Esophagus (tissue), 2 donors: ENCODE measurements around the gene C19orf12. TPM values are rescaled to one million over a fixed set of nuclear protein-coding genes. Genes with fewer than 3 reads are reported as not detected.

Experiments
- H3K27ac ChIP-seq, 2 donors: one replicate each; pipeline ENCODE4 v1.5.1; 2013; ENCODE audit warnings: low read depth in 2 of 2, mild to moderate bottlenecking in 2 of 2, inconsistent platforms in 1 of 2, low read length in 1 of 2, moderate library complexity in 1 of 2
- H3K27me3 ChIP-seq, 2 donors: one replicate each; pipeline ENCODE4 v1.6.1; 2013; ENCODE audit warnings: low read length in 2 of 2, control low read depth in 1 of 2, mild to moderate bottlenecking in 1 of 2; ENCODE audit not compliant: insufficient read depth in 2 of 2, control insufficient read depth in 1 of 2
- H3K36me3 ChIP-seq, 2 donors: one replicate each; pipeline ENCODE4 v1.6.1; 2013; ENCODE audit warnings: low read length in 1 of 2; ENCODE audit not compliant: control insufficient read depth in 2 of 2, insufficient read depth in 2 of 2
- H3K4me1 ChIP-seq, 2 donors: one replicate each; pipeline ENCODE4 v1.6.1; 2013; ENCODE audit warnings: low read length in 1 of 2; ENCODE audit not compliant: control insufficient read depth in 2 of 2, insufficient read depth in 2 of 2
- H3K4me3 ChIP-seq, 2 donors: one replicate each; pipeline ENCODE4 v1.5.1; 2013; ENCODE audit warnings: low read length in 2 of 2, mild to moderate bottlenecking in 2 of 2, low read depth in 1 of 2, moderate library complexity in 1 of 2
- H3K9me3 ChIP-seq, 2 donors: one replicate each; pipeline ENCODE4 v1.6.1; 2013; ENCODE audit warnings: mild to moderate bottlenecking in 2 of 2, low read depth in 1 of 2, low read length in 1 of 2, moderate library complexity in 1 of 2; ENCODE audit not compliant: control insufficient read depth in 2 of 2, insufficient read depth in 1 of 2
- WGBS, 2 donors: extraction: QIAGEN DNeasy Blood & Tissue Kit; methylation state at CpG; one replicate each; pipeline ENCODE4 v1.1.7; 2013; 5-methylcytosine and 5-hydroxymethylcytosine counted together
- polyA plus RNA-seq, 2 donors: library from polyadenylated mRNA; stranded (reverse); fragments of 200-250 nt; gene quantifications; one replicate each; pipeline ENCODE4 v1.2.3, GENCODE V29; 2013
- donor health status: healthy with polysubstance abuse.
- donor health status: Bipolar disorder and iron deficiency.

The C19orf12 gene
- polyA plus RNA-seq, 2 donors, result 8.2 to 8.4 TPM

GRCh38 chr19:29680447-29680846 lies 34.6 kb downstream of the C19orf12 start:
- peaks cover 0 to 38% of the 10 kb centered on the region in 2 donors for H3K4me1 ChIP-seq
- no peaks in the 10 kb centered on the region for H3K9me3 ChIP-seq
- no peak overlapping the region for H3K4me3 ChIP-seq
- no peaks in the 10 kb centered on the region for H3K27me3 ChIP-seq
- 54 to 56% methylated on average over 12 of the region's 12 CpGs for WGBS, 2 donors
- H3K27ac ChIP-seq, result peak overlapping the region; percentile 22 to 51
- H3K36me3 ChIP-seq, result peaks cover 0 to 14% of the 10 kb centered on the region in 2 donors

- no peaks in the 10 kb centered on the region for H3K27me3 ChIP-seq
- H3K4me3 ChIP-seq, result no peak overlapping the region
- H3K27ac ChIP-seq, result no peak overlapping the region
- peaks cover 0 to 39% of the 10 kb centered on the region in 2 donors for H3K4me1 ChIP-seq
- 85 to 89% methylated on average over 9 of the region's 9 CpGs for WGBS, 2 donors
- no peaks in the 10 kb centered on the region for H3K9me3 ChIP-seq
- peaks cover 3 to 19% of the 10 kb centered on the region in 2 donors for H3K36me3 ChIP-seq
Observed at GRCh38 chr19:29679598-29680210, 35.4 kb downstream of the C19orf12 start.

DNA sequence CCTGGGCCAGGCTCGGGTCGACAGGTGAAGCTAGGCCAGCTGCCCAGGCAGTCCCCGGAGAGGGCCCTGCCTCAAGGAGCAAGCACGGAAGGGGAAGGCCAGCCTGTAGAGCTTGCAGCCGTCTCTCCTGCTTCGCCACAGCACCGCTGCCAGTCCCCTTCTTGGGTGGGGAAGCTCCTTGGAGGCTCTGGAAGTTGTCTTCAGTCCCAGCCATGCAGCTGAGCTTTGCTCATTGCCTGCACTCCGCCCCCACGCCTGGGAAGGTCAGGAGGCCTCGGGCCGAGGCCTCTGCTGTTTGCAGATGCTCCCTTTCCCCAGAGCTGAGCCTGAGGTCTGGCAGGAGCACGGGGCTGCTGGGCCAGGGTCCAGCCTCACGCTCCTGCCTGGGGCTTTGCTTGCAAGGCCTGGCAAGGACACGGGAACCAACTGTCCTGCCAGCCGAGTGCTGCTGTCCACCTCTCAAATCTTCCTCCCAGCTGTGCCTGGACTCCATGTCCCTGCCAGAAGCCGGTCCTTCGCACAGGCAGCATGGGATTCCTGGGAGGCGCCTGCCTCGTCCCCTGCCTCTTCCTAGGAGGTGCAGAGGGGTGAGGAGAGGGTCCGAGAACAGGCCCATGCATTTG lies 36.5 kb downstream of the C19orf12 start:
- peaks cover 4 to 30% of the 10 kb centered on the region in 2 donors for H3K36me3 ChIP-seq
- H3K27ac ChIP-seq, result peak overlapping the region; percentile 11 to 29
- 68 to 71% methylated on average over 16 to 20 of the region's 20 CpGs for WGBS, 2 donors
- peaks cover 0 to 44% of the 10 kb centered on the region in 2 donors for H3K4me1 ChIP-seq
- no peak overlapping the region for H3K4me3 ChIP-seq
- H3K27me3 ChIP-seq, result no peaks in the 10 kb centered on the region
- no peaks in the 10 kb centered on the region for H3K9me3 ChIP-seq

DNA sequence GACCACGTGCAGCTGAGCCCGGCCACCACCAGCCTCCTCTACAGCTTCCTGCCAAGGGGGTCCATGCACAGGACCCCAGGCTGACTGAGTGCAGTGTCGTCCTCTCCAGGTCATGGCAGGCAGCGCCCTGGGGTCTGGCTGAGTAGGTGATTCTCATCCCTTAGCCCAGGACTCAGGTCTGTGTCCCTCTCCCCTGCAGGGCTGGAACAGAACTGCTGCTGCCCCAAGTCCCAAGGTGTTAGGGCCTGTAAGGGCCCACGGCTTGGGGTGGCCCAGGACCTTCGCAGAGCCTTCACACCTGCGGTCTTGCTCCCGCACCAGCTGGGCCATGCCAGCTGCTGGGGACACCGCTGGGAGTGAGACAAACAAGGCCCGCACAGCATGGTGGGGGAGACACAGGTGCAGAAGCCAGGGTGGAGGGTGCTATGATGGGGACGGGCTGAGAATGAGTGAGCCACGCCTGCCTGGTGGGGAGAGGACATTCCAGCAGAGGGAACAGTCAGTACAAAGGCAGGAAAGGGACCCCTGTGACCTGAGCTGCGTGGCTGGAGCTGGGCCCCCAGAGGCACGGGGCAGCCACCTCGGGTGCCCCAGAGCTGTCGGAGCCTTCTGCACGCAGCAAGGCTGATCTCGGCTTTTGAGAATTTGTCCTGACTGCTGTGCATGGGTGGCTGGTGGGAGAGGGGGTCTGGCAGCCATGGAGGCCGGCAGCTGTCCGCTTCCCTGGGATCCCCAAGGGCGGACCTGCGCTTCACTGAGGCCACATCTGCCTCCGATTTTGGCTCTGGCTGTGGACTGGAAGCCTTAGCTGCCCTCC lies 37.9 kb downstream of the C19orf12 start:
- H3K27me3 ChIP-seq, result no peaks in the 10 kb centered on the region
- WGBS, 2 donors, result 85 to 90% methylated on average over 22 to 23 of the region's 23 CpGs
- H3K9me3 ChIP-seq, result no peaks in the 10 kb centered on the region
- H3K27ac ChIP-seq, result peak overlapping the region in 1 of 2 donors; percentile 50
- H3K36me3 ChIP-seq, result peaks cover 4 to 30% of the 10 kb centered on the region in 2 donors
- peaks cover 0 to 47% of the 10 kb centered on the region in 2 donors for H3K4me1 ChIP-seq
- H3K4me3 ChIP-seq, result no peak overlapping the region

- H3K4me1 ChIP-seq, result peaks cover 0 to 49% of the 10 kb centered on the region in 2 donors
- no peak overlapping the region for H3K4me3 ChIP-seq
- H3K27me3 ChIP-seq, result no peaks in the 10 kb centered on the region
- H3K36me3 ChIP-seq, result peaks cover 4 to 30% of the 10 kb centered on the region in 2 donors
- H3K27ac ChIP-seq, result peak overlapping the region in 1 of 2 donors; percentile 50
- 55 to 56% methylated on average over 8 of the region's 8 CpGs for WGBS, 2 donors
- H3K9me3 ChIP-seq, result no peaks in the 10 kb centered on the region
Observed at GRCh38 chr19:29676586-29676985, 38.5 kb downstream of the C19orf12 start.

DNA sequence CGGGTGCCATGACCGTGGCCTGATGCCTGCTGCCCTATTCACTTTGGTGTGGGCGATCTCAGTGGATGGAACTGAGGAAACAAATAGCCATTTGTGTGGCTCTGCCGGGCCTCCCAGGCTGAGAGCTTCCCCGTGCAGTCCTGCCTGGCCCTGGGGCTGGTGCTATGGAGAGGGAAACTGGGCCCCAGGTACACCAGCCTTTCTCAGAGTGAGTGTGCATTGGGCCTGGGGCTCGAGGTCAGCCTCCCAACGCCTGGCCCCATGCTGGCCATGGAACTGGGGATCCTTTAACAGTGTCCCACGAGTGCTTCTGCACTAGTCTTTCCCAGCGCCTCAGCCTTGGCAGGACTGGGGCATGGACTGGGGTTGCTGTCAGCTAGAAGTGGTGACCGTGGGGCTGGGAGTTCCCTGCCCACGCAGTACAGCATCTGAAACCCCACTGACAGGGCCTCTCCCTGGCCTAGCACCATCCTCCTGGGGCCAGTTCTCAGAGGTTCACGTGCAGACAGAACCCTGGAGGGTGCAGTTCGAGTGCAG lies 39.3 kb downstream of the C19orf12 start:
- H3K27me3 ChIP-seq, result no peaks in the 10 kb centered on the region
- no peaks in the 10 kb centered on the region for H3K9me3 ChIP-seq
- peaks cover 0 to 43% of the 10 kb centered on the region in 2 donors for H3K4me1 ChIP-seq
- 83 to 84% methylated on average over 13 of the region's 13 CpGs for WGBS, 2 donors
- peak overlapping the region in 1 of 2 donors; percentile 34 for H3K27ac ChIP-seq
- H3K36me3 ChIP-seq, result peaks cover 4 to 30% of the 10 kb centered on the region in 2 donors
- H3K4me3 ChIP-seq, result no peak overlapping the region

GRCh38 chr19:29675120-29675649 lies 39.9 kb downstream of the C19orf12 start:
- H3K4me1 ChIP-seq, result peaks cover 0 to 41% of the 10 kb centered on the region in 2 donors
- WGBS, 2 donors, result 90 to 92% methylated on average over 10 of the region's 10 CpGs
- H3K27me3 ChIP-seq, result no peaks in the 10 kb centered on the region
- no peak overlapping the region for H3K4me3 ChIP-seq
- H3K36me3 ChIP-seq, result peaks cover 4 to 30% of the 10 kb centered on the region in 2 donors
- H3K9me3 ChIP-seq, result no peaks in the 10 kb centered on the region
- no peak overlapping the region for H3K27ac ChIP-seq

DNA sequence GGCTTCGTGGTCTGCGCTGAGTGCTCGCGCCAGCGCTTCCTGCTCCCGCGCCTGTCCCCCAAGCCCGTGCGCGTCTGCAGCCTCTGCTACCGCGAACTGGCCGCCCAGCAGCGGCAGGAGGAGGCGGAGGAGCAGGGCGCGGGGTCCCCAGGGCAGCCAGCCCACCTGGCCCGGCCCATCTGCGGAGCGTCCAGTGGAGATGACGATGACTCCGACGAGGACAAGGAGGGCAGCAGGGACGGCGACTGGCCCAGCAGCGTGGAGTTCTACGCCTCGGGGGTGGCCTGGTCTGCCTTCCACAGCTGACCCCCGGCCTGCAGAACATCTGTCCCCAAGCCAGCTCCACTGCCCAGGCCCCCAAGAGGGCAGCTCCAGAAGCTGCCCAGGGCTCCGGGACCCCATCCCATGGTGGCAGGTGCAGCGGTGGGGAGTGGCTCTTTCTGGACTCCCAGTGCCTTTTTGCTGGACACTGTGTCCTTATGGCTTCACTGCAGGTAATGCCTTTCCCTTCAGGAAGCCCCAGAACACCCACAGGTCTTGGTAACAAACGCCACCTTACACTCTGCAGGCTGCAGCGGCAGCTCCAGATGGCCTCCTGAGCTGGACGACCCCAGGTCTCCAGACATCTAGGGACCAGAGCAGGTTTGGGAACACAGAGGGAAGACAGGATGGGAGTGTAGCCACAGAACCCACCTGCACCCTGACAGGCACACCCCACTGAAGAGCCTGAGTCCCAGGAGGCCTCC lies 40.5 kb downstream of the C19orf12 start:
- Histone ChIP-seq H3K4me3 (no peak overlapping the region), H3K27me3 (no peaks in the 10 kb centered on the region), H3K4me1 (peaks cover 0 to 35% of the 10 kb centered on the region in 2 donors), H3K27ac (no peak overlapping the region), H3K9me3 (no peaks in the 10 kb centered on the region), H3K36me3 (peaks cover 4 to 30% of the 10 kb centered on the region in 2 donors)
- 95% methylated on average over 28 to 34 of the region's 34 CpGs for WGBS, 2 donors
